HG03175 (cell line): ENCODE results near the gene AFF2.
"Not testable (repeated sequence)": the region's sequence is repeated elsewhere in the genome, so short reads cannot be mapped to it uniquely, and the experiment has no call there.

ENCODE experiments used
- ATAC-seq: cut with Tn5 transposase; IDR thresholded peaks from one replicate; pipeline ENCODE4 v1.9.1; 2021; ENCODE audit warnings: mild to moderate bottlenecking, moderate library complexity; ENCODE audit not compliant: unreplicated experiment

The AFF2 gene

DNA sequence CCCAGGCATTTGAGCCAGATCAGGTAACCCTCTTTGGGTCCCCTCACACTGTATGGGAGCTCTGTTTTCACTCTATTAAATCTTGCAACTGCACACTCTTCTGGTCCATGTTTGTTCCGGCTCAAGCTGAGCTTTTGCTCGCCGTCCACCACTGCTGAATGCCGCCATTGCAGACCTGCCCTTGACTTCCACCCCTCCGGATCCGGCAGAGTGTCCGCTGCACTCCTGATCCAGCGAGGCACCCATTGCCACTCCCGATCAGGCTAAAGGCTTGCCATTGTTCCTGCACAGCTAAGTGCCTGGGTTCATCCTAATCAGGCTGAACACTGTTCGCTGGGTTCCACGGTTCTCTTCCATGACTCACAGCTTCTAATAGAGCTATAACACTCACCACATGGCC, 406.2 kb downstream of the AFF2 start:
- ATAC-seq, result not testable (repeated sequence)

GRCh38 chrX:148909758-148910157, 409.3 kb downstream of the AFF2 start:
- ATAC-seq, result no peak

- ATAC-seq, result no peak
These were observed 413.6 kb downstream of the AFF2 start for GRCh38 chrX:148913971-148914370.

DNA sequence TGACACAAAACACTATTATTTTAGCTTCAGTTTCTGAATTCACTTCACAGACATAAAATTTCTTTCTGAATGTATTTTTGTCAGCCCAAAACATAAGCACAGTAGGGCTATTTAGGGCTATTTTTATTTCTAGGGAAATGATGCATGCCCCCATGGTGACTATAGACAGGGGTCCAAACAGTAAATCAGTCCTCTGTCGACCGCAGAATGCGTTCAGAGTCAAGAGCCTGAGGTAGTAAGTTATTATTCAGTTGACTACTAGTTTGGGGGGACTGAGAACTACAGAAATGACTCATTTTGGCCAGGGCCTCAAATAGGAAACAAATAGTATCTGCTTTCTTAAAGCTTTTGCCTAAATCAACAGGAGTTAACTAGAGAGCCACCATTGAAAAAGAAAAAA, 414.4 kb downstream of the AFF2 start:
- peak; percentile 91 for ATAC-seq

GRCh38 chrX:148915474-148915873, 415.1 kb downstream of the AFF2 start:
- peak; percentile 23 for ATAC-seq

DNA sequence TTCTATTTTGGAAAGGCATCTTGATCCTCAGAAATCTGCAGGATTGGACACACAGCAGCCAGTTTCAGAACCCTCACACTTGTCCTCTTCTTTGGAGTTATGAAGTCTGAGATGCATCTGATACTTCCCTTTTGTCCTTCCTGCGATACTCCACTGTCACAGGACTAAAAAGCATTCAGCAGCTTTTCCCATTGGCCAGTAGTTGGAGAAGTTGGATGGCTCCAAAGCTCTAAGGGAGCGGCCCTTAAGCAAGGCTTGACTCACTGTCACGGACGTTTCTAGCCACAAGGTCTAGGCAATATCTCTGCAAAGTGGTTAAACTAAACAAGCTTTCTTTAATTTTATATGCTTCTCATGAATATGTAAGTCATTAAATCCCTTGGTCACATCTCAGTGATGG, 417.0 kb downstream of the AFF2 start:
- no peak for ATAC-seq

DNA sequence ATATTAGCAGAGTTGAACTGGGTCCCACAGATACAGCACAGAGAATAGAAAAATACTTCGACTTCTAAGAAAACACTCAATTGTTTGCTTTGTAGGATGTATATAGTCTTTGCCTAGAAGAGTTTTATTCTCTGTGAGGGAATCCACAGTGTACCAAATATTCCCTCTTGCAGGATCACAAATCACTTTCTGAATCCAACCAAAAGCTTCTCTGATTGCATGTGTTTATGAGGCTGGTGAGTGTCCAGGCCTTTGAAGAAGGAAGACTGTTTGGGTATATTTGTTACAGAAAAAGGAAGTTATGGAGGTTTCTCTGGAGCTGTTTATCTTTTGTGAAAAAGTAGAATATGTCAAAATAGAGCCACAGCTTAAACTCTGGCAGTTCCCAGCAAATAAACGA, 423.2 kb downstream of the AFF2 start:
- no peak for ATAC-seq

DNA sequence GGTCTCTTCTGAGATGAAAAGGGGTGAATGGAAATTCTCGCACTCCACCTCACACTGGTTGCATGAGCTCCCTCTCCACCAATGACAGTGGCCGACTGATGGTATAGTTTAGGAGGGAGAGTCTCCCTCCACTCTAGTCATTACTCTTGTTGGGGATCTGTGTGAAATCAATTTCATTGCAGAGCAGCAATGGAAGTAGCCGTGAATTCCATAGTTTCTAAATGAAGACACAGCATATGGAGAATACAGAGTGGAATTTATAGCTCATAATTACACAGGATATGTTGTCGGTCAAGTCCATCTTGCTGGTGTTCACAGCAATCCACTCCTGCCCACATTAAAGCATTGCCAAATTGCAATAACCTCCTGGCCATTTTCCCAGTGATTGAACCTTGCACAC, 426.0 kb downstream of the AFF2 start:
- ATAC-seq, result no peak

DNA sequence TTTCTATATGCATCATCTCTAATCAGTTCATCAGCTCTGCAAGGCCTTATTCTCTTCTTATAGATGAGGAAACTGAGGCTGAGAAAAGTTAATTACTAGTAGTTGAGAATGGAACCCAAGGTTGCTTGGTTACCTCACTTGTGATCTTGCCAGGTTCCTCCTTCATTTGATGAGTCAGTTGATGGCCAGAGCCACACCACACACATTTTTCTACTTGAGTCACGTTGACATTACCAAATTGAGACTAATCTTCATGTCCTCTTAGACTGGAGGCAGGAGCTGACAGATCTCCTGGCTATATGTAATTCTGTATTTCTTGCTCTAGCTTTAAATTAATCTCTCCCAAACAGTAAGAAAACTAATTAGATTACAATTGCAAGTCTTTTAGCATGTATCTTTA, 428.4 kb downstream of the AFF2 start:
- ATAC-seq, result no peak

- no peak for ATAC-seq
These were observed 429.3 kb downstream of the AFF2 start for GRCh38 chrX:148929686-148930085.

GRCh38 chrX:148930206-148930729, 429.9 kb downstream of the AFF2 start:
- no peak for ATAC-seq

DNA sequence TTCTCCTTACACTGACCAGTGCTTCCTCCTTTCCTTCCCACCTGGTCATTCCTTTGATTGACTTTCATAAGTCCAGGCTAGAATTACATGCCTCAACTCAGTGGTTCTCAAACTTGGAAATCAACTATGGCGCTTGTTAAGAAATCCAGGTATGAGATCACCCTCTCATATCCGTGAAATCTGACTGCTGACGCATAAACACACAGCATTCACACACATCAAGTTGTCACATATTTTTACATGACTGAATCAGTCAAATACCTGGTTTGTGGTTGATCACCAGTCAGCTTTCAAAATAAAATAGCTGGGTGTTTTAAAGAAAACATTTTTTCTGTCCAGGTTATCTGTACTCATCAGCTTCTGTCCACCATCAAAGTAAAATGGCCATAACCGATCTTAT, 433.5 kb downstream of the AFF2 start:
- ATAC-seq, result no peak

GRCh38 chrX:148938348-148938747, 437.9 kb downstream of the AFF2 start:
- no peak for ATAC-seq

GRCh38 chrX:148940411-148940996, 440.1 kb downstream of the AFF2 start:
- ATAC-seq, result no peak

GRCh38 chrX:148942754-148943153, 442.3 kb downstream of the AFF2 start:
- no peak for ATAC-seq

DNA sequence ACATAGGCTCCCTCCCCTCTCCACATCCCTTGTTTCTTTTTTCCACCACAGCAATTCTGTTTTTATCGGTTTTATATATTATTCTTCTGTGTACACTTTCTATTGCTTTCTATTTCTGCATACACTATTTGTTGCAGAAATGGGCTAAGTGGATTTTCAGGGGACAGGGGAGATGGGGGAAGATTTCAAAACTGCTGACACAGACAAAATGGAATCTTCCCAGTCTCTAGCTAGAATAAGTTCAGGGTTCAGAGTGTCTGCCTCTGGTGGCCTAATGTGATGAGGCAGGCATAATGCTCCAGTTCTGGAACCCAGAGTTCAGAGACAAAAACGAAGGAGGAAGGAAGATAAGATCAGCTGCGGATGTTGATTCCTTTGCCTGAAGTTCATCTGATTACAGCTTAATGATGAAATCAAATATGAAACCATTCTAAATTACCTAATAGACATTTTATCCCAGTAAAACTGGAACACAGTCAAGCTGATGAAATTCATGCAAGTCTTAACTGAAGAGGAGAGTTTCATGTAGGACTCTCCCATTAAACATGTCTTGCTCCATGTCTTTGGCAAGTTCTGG, 447.1 kb downstream of the AFF2 start:
- no peak for ATAC-seq

DNA sequence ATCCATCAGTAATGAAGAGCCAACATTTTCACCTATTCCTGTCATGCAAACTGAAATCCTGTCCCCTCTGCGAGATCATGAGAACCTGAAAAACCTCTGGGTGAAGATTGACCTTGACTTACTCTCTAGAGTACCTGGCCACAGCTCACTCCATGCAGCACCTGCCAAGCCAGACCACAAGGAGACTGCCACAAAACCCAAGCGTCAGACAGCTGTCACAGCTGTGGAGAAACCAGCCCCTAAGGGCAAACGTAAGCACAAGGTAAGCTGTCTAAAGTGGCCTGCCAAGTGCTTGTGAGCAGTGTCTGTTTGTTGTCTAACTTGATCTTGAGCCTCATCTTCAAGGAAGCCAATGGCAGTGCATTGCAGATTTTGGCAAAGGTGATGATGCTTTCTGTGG, 455.9 kb downstream of the AFF2 start:
- ATAC-seq, result no peak

DNA sequence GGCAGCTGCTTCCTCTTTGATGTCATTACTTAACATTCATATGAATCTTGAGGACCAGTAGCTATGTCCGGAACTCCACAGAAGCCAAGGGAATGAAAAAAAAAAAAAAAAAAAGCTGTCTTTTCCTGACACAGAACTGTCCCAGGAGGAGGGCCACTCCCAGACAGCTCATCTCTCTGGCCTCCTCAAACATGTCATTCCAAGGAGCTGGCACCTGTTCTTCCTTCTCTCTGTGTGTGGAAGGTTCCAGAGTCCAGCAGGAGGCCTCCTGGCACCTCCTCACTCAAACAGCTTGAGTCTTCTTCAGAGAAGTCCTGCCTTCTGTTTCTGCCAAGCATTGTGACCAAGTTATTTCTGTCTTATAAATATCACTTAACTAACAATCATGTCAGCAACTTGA, 458.5 kb downstream of the AFF2 start:
- ATAC-seq, result no peak

DNA sequence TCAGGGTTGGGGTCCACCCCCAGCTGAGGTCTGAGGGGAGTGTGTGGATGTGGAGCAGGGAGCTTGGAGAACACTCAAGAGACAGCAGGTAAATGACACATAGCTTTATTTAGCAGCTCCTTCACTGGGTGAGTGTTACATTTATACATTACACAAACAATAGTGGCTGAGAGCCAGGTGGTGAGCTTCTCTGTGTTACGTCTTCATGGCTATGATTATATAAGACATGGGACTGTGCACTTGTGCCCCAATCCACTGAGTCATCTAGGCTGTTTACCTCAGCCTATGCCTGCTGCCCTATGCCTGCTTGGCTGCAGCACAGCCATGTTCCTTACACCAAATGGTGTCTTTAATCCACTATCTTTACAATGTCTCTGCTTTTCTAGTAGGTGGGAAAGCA, 459.6 kb downstream of the AFF2 start:
- ATAC-seq, result no peak

- no peak for ATAC-seq
These were observed 461.6 kb downstream of the AFF2 start for GRCh38 chrX:148961985-148962384.

DNA sequence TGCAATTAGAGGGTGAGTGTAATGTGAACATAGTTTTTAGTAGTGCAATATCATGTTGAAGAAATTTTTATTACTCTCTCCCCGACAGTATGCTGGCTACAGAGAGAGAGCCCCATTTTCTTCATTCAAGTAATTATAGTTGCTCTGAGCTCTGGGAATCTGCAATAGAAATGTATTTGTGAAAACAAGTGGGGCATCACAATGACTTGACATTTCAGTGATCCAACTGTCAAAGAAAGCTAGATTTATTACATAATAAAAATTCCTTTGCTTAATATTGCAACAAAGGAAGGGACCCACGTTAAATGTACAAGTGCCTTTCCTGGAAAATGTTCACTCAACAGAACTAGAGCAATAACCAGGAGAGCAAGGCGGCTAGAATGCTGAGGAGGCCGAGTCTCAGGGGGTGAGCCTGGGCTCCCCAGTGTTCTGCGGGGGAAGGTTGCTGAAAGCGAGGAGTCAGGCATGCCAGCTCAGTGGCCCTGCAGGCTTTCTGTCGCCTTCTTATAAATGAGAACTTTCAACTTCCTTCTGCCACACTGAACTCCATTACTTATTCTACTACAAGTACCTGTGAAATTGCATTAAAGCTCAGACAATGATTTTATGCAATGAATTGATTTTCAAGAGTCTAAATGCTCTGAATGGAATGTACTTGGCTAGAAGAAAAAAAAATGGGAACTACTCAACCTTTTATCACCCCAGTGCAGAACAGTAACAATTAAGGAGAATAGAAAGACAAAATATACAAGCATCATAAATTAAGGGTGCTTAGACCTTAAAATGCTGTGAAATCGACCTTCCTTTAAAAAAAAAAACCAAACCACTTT, 476.4 kb downstream of the AFF2 start:
- ATAC-seq, result no peak

- no peak for ATAC-seq
These were observed 479.4 kb downstream of the AFF2 start for GRCh38 chrX:148979786-148980185.
